Astrocyte (in vitro differentiated cells and primary cell): ENCODE results near the gene COPS4.

Experiments used
- EZH2 ChIP-seq: IDR thresholded peaks from 2 replicates; pipeline ENCODE4 v1.6.1; 2012; ENCODE audit warnings: mild to moderate bottlenecking, low read length, inconsistent platforms; ENCODE audit not compliant: insufficient read depth
- TF ChIP-seq, protein P1 (sequence below): IDR thresholded peaks from 2 replicates; pipeline ENCODE4 v1.5.1; 2011; ENCODE audit warnings: low read depth, mild to moderate bottlenecking, inconsistent platforms, low read length, moderate library complexity; ENCODE audit not compliant: insufficient read depth

GRCh38 chr4:83110970-83111750 lies 76.2 kb downstream of the COPS4 start:
- TF ChIP-seq EZH2: no peak
- TF ChIP-seq, protein P1, sequence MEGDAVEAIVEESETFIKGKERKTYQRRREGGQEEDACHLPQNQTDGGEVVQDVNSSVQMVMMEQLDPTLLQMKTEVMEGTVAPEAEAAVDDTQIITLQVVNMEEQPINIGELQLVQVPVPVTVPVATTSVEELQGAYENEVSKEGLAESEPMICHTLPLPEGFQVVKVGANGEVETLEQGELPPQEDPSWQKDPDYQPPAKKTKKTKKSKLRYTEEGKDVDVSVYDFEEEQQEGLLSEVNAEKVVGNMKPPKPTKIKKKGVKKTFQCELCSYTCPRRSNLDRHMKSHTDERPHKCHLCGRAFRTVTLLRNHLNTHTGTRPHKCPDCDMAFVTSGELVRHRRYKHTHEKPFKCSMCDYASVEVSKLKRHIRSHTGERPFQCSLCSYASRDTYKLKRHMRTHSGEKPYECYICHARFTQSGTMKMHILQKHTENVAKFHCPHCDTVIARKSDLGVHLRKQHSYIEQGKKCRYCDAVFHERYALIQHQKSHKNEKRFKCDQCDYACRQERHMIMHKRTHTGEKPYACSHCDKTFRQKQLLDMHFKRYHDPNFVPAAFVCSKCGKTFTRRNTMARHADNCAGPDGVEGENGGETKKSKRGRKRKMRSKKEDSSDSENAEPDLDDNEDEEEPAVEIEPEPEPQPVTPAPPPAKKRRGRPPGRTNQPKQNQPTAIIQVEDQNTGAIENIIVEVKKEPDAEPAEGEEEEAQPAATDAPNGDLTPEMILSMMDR: no peak
